Measurements from ENCODE around the gene GLRX5.
"Not testable (repeated sequence)": the region's sequence is repeated elsewhere in the genome, so short reads cannot be mapped to it uniquely, and the experiment has no call there.

The GLRX5 gene

DNA sequence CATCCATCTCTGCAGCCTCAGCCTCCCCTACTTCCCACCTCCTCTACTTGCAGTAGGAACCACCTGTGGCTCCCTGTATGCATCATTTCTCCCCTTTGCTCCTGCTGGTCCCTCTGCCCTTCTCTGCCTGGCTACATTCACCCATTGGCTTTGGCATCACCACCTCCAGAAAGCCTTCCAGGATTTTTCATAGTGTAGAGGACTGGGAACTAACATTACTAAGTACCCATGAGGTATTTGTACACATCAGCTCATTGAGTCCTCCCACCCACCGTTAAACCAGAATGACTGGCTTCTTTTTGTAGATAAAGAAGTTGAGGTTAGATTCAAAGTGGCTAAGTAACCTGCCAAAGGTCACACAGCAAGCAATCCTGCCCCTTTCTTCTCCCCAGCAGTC is 35.5 kb upstream of the GLRX5 start:
- no peak for DNase-seq

GRCh38 chr14:95500201-95500681 is 34.6 kb upstream of the GLRX5 start:
- DNase-seq = no peak

GRCh38 chr14:95500772-95501401 is 34.0 kb upstream of the GLRX5 start:
- no peak for DNase-seq

DNA sequence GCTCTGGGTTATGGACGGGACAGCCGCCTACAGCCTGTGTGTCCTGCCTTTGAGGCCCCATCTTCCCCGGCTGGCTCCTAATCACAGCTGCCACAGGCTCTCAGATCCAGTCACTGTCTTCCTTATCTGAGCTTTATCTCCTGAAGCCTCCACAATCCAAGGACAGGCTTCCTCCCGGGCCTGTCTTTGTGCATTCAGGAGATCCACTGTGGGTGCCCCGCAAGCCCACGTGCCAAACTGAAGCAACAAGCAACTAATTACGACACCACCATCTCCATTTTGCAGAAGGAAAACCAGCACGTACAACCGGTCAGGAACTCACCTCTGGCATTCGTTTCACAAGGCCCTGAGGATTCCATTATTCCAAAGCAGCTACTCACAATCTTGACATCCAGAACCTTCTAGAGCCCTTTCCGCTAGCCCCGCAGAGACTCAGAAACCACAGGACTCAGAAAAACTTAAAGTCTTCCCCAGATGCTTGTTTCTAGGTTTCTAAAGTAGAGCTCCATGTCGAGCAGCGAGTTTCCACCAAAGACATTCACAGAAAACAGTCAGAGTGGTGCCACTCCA is 32.4 kb upstream of the GLRX5 start:
- no peak for DNase-seq

DNA sequence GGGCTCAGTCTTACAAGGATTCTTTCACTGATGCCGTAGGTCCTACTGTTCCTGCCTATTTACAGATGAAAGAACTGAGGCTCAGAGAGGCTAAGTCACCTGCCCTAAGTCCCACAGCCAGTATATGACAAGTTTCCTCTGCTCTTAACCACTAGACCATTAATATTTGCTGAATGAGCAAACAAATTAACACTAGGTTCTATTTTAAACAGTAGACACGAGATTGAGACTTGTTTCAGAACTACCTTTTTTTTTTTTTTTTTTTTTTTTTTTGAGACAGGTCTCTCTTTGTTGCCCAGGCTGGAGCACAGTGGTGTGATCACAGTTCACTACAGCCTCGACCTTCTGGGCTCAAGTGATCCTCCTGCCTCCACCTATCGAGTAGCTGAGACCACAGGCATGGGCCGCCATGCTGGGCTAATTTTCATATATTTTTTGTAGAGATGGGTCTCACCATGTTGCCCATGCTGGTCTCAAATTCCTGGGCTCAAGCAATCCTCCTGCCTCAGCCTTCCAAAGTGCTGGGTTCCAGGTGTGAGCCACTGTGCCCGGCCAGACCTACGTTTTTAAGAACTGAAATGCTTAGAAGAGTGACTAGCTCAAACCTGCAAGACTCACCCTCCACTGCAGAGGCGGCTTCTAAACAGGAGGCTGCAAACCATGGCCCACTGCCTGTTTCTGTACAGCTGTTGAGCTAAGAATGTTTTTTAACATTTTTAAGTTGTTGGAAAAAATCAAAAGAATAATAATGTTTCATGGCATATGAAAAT is 31.3 kb upstream of the GLRX5 start:
- no peak for DNase-seq

- DNase-seq = no peak
These were observed 30.5 kb upstream of the GLRX5 start for GRCh38 chr14:95504135-95505029.

- DNase-seq = no peak
These were observed 29.7 kb upstream of the GLRX5 start for GRCh38 chr14:95505030-95505589.

GRCh38 chr14:95507174-95507573 is 27.7 kb upstream of the GLRX5 start:
- no peak for DNase-seq

- no peak for DNase-seq
These were observed 27.1 kb upstream of the GLRX5 start for GRCh38 chr14:95507701-95508103.

- DNase-seq = no peak
These were observed 26.5 kb upstream of the GLRX5 start for GRCh38 chr14:95508377-95508776.

DNA sequence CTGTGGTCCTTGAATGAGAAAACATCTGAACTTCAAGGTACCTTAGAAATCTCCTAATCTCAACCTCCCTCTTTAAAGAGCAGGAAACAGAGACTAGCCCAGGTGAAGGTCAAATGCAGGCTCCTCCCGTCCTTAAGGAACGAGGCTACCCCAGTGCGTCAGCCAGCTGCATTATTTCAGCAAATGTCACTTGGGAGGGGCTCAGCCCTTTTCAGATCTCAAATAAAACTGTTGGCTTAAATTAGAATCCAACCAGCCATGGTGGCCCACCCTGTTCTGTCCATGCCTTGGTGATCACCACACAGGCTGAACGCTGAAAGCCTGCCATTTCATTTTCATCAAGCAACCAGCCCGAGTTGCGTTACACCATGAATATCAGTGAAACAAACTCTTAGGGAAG is 25.4 kb upstream of the GLRX5 start:
- DNase-seq = no peak

DNA sequence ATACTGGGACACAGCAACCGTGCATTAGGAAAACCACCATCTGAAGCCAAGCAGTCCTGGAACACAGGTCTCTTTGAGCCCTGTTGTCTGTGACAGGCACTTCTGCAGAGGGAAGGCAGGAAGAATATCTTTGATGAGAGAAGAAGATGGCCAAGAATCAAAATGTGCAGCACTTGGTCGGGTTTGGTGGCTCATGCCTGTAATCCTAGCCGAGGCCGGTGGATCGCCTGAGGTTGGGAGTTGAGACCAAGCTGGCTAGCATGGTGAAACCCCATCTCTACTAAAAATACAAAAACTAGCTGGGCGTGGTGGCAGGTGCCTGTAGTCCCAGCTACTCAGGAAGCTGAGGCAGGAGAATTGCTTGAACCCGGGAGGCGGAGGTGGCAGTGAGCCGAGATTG is 24.5 kb upstream of the GLRX5 start:
- not testable (repeated sequence) for DNase-seq

GRCh38 chr14:95510804-95511203 is 24.0 kb upstream of the GLRX5 start:
- no peak for DNase-seq

GRCh38 chr14:95511687-95512086 is 23.2 kb upstream of the GLRX5 start:
- no peak for DNase-seq

GRCh38 chr14:95513291-95513690 is 21.6 kb upstream of the GLRX5 start:
- DNase-seq = no peak

DNA sequence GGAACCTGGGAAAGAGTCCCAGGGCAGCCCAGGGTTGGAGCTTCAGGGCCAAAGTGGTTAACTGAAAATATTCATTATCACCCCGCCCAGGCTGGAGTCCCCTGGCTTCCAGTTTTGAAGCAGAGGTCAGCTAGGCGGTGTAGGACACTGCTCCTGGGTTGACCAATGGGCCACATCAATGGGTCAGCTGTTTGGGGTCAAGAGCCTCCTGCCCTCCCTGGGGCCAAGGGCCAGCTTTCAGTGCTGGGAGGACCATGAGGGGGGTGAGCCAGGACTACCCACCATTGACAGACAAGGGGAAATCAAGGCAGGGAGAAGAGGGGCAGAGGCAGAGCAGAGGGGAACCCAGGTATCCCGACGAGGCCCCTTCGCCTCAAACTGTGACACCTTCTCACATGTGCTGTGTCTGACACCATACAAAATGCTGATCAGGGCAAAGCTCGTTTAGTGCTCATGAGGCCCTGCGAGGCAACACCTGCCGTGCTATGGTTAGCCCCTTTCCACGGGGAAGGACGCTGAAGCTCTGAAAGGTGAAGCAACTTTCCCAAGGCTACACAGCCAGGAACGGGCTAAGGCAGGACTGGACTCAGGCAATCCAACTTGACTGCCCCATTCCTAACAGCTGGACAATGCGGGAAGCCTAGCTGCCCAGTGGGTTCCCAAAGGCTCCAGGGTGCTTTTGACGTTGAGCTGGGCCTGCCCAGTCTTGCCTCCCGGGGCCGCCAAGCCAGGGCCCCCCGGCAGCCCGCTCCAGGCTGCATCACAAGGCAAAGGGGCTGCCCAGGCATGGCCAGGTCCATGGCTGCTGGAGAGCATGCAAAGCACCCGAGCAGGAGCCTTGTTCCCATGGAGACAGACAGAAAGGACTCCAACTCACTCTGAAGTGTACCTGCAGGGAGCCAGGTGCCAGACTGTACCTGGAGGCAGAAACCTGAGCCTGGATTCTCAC is 20.4 kb upstream of the GLRX5 start:
- DNase-seq = no peak

DNA sequence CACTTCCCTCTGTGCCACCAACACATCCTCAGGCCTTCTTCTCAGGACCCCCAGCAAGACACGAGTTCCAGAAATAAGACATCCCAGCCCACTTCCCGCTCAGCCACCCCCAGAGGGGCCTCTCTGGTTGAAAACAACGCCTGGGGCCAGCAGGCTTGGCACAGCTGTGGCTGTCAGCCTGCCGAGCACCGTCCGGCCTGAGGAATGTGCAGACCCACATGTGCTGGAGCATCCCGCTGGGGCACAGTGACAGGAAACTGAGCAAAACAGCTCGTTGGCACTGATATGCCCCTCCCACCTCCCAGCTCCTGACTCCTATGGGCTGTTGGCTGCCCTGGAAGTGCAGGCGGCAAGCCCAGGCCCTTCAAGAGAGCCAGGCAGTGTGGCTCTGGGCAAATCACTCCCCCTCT is 19.8 kb upstream of the GLRX5 start:
- no peak for DNase-seq

GRCh38 chr14:95515596-95516552 is 19.0 kb upstream of the GLRX5 start:
- DNase-seq = peak; percentile 80

DNA sequence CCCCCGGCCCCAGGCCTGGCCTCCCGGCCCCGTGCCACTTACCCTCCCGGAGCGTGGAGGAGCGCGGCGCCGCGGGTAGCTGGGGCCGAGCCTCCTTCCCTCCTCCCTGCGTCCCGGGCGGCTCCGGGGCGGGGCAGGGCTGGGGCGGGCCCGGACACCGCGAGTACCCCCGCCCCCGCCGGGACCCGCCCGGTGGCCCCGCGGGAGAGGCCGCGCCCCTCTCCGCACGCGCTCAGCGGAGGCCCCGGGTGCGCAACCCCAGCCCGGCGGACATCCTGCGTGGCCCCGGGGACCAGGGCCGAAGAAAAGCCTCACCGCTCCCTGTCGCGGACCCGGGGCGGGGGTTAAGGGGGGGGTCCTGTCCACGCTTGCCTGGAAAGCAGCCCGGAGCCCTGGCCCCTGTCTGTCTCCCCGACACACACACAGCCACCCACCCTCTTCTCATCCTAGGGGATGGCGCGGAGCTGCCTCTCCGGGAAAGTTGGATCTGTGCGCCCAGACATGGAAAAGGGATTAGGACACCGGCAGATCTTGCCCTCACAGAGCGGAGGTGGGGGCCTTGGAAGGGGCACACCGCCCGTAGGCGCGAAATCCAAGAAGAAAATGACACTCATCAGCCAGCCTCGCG is 18.2 kb upstream of the GLRX5 start, which contains the start of gene SYNE3:
Gene SYNE3, minus strand, starts transcription at position 97 of the 628 bp plus-strand sequence. CDS start 40,829 bp downstream, outside the sequence.
- peak; percentile 45 for DNase-seq
